ENCODE data around the gene OSBPL9. TPM values are rescaled to one million over a fixed set of nuclear protein-coding genes. Genes with fewer than 3 reads are reported as not detected.
"Not testable (repeated sequence)": the region's sequence is repeated elsewhere in the genome, so short reads cannot be mapped to it uniquely, and the experiment has no call there.

The OSBPL9 gene
- total RNA-seq, 1 experiment from 2014 or later: 34.3 TPM

GRCh38 chr1:51708911-51709760 is 92.2 kb downstream of the OSBPL9 start:
- no peak for DNase-seq (ENCODE audit: low read depth)

GRCh38 chr1:51709951-51710350 is 93.1 kb downstream of the OSBPL9 start:
- no peak for DNase-seq (ENCODE audit: low read depth)

GRCh38 chr1:51712590-51712989 is 95.7 kb downstream of the OSBPL9 start:
- DNase-seq (ENCODE audit: low read depth): no peak

- DNase-seq (ENCODE audit: low read depth): no peak
Measured at GRCh38 chr1:51714374-51715019, 97.6 kb downstream of the OSBPL9 start.

GRCh38 chr1:51715369-51715768 is 98.5 kb downstream of the OSBPL9 start:
- no peak for DNase-seq (ENCODE audit: low read depth)

GRCh38 chr1:51716746-51717145 is 99.9 kb downstream of the OSBPL9 start:
- DNase-seq (ENCODE audit: low read depth): no peak

- no peak for DNase-seq (ENCODE audit: low read depth)
Measured at GRCh38 chr1:51717842-51718241, 101.0 kb downstream of the OSBPL9 start.

GRCh38 chr1:51719146-51719545 is 102.3 kb downstream of the OSBPL9 start:
- no peak for DNase-seq (ENCODE audit: low read depth)

- DNase-seq (ENCODE audit: low read depth): no peak
Measured at GRCh38 chr1:51724797-51725196, 107.9 kb downstream of the OSBPL9 start.

- DNase-seq (ENCODE audit: low read depth): no peak
Measured at GRCh38 chr1:51726051-51726450, 109.2 kb downstream of the OSBPL9 start.

GRCh38 chr1:51726544-51727225 is 109.8 kb downstream of the OSBPL9 start:
- DNase-seq (ENCODE audit: low read depth): no peak

- DNase-seq (ENCODE audit: low read depth): no peak
Measured at GRCh38 chr1:51727366-51727765, 110.5 kb downstream of the OSBPL9 start.

GRCh38 chr1:51728611-51729155 is 111.8 kb downstream of the OSBPL9 start:
- DNase-seq (ENCODE audit: low read depth): no peak

GRCh38 chr1:51729156-51729823 is 112.4 kb downstream of the OSBPL9 start:
- DNase-seq (ENCODE audit: low read depth): no peak

GRCh38 chr1:51729824-51730301 is 113.0 kb downstream of the OSBPL9 start:
- DNase-seq (ENCODE audit: low read depth): no peak

GRCh38 chr1:51731998-51732397 is 115.1 kb downstream of the OSBPL9 start:
- DNase-seq (ENCODE audit: low read depth): no peak

GRCh38 chr1:51732701-51733425 is 116.0 kb downstream of the OSBPL9 start:
- no peak for DNase-seq (ENCODE audit: low read depth)

- not testable (repeated sequence) for DNase-seq (ENCODE audit: low read depth)
Measured at GRCh38 chr1:51733426-51733774, 116.5 kb downstream of the OSBPL9 start.

GRCh38 chr1:51733793-51734522 is 117.1 kb downstream of the OSBPL9 start:
- DNase-seq (ENCODE audit: low read depth): no peak
